K562 (cell line): Measurements from ENCODE around the gene RAB31. TPM values are rescaled to one million over a fixed set of nuclear protein-coding genes. Genes with fewer than 3 reads are reported as not detected.

Experiments used
- BACH1 ChIP-seq: fragments of 200-800 bp; sonication (Bioruptor generic); IDR thresholded peaks from 2 replicates; pipeline ENCODE4 v1.6.1; 2016; ENCODE audit warnings: missing genetic modification characterization, missing compliant biosample characterization
- CHD1 ChIP-seq: fragments of 200-600 bp; sonication (generic); IDR thresholded peaks from one replicate; pipeline ENCODE4 v1.6.1; 2012; ENCODE audit warnings: mild to moderate bottlenecking, moderate library complexity, low read length, inconsistent platforms
- CREM ChIP-seq: IDR thresholded peaks from 2 replicates; pipeline ENCODE4 v1.6.1; 2014; ENCODE audit warnings: antibody characterized with exemption, low read depth
- E2F3 ChIP-seq: fragments of 250-450 bp; sonication (Bioruptor Pico); IDR thresholded peaks from 2 replicates; pipeline ENCODE4 v1.4.0; 2020; ENCODE audit warnings: mild to moderate bottlenecking
- FOXK2 ChIP-seq, 2 experiments: fragments of 450-650 bp; IDR thresholded peaks in 1 of 2; conservative IDR thresholded peaks in 1 of 2; 2 replicates each; pipeline ENCODE4 v1.6.1; 2016; ENCODE audit warnings: low read depth in 2 of 2, mild to moderate bottlenecking in 1 of 2
- HMGXB4 ChIP-seq: sonication (generic); formaldehyde crosslinking; IDR thresholded peaks from 2 replicates; pipeline ENCODE4 v1.8.1; 2023; ENCODE audit warnings: mild to moderate bottlenecking, missing genetic modification reagents
- HNRNPUL1 ChIP-seq: fragments of 200-400 bp; formaldehyde crosslinking; IDR thresholded peaks from 2 replicates; pipeline ENCODE4 v1.6.1; 2017; ENCODE audit warnings: low read length
- KAT8 ChIP-seq: fragments of 450-650 bp; IDR thresholded peaks from 2 replicates; pipeline ENCODE4 v1.6.1; 2016; ENCODE audit warnings: low read depth, mild to moderate bottlenecking
- PHB2 ChIP-seq: fragments of 450-650 bp; IDR thresholded peaks from 2 replicates; pipeline ENCODE4 v1.6.1; 2017; ENCODE audit warnings: low read depth
- SNIP1 ChIP-seq: fragments of 450-650 bp; IDR thresholded peaks from 2 replicates; pipeline ENCODE4 v1.7.1; 2017; ENCODE audit warnings: low read depth, mild to moderate bottlenecking
- TFE3 ChIP-seq: fragments of 450-650 bp; formaldehyde crosslinking; IDR thresholded peaks from 2 replicates; pipeline ENCODE4 v1.4.0; 2020; ENCODE audit warnings: mild to moderate bottlenecking, mixed read lengths
- THAP7 ChIP-seq: fragments of 250-450 bp; sonication (Bioruptor Pico); IDR thresholded peaks from 2 replicates; pipeline ENCODE4 v1.5.0; 2021
- TRIM24 ChIP-seq, 2 experiments: fragments of 450-650 bp; IDR thresholded peaks; 2 replicates each; pipeline ENCODE4 v1.6.1; 2016
- TRIM28 ChIP-seq: fragments of 450-650 bp; IDR thresholded peaks from 2 replicates; pipeline ENCODE4 v1.6.1; 2017
- U2AF2 ChIP-seq: fragments of 200-400 bp; formaldehyde crosslinking; optimal IDR thresholded peaks from 2 replicates; pipeline ENCODE3; 2017; ENCODE audit warnings: low read depth, mild to moderate bottlenecking, low read length
- ZBTB7A ChIP-seq: IDR thresholded peaks from 2 replicates; pipeline ENCODE4 v1.6.1; 2011; ENCODE audit warnings: low read depth, mild to moderate bottlenecking, low read length, moderate library complexity, borderline replicate concordance; ENCODE audit not compliant: control insufficient read depth
- ZNF165 ChIP-seq: fragments of 250-450 bp; sonication (Bioruptor Pico); IDR thresholded peaks from 2 replicates; pipeline ENCODE4 v1.4.0; 2020; ENCODE audit warnings: borderline replicate concordance
- ZNF436 ChIP-seq: fragments of 250-450, 450-650 bp; sonication (Bioruptor Pico); formaldehyde crosslinking; IDR thresholded peaks from 2 replicates; pipeline ENCODE4 v1.7.0; 2020; ENCODE audit warnings: mild to moderate bottlenecking
- ZNF778 ChIP-seq: fragments of 450-650 bp; formaldehyde crosslinking; IDR thresholded peaks from 2 replicates; pipeline ENCODE4 v1.4.0; 2020; ENCODE audit warnings: mild to moderate bottlenecking, moderate library complexity
- polyA plus RNA-seq, 8 experiments: library from polyadenylated mRNA; depleted of rRNA in 4 of 8; stranded (reverse) in 5 of 8; unstranded in 3 of 8; fragments of >200 nt; fragmentation: Nextera tagmentation in 2 of 8; fragmentation: Illumina TruSeq in 1 of 8; extraction: Ambion mirVana in 2 of 8; extraction: Trizol in 1 of 8; gene quantifications; 2 replicates each; pipeline versions ENCODE4 v1.2.1 to v1.2.3, GENCODE V29; 2011 to 2014; ENCODE audit warnings: inconsistent platforms in 1 of 8, missing spikeins in 1 of 8
- total RNA-seq, 7 experiments: library from RNA; depleted of rRNA in 6 of 7; stranded (reverse); fragments of >200 nt in 6 of 7; fragmentation: Illumina TruSeq in 2 of 7; extraction: Trizol in 2 of 7; gene quantifications; 2 replicates each; pipeline versions ENCODE4 v1.2.1 to v1.2.3, GENCODE V29; 2011 to 2021; ENCODE audit warnings: low replicate concordance in 1 of 7
- TF ChIP-seq, protein P1 (sequence below), 3 experiments: fragments of 200-800 bp in 1 of 3; fragments of 250-450 bp in 1 of 3; fragments of 450-650 bp in 1 of 3; sonication (Bioruptor Pico) in 1 of 3; sonication (Bioruptor generic) in 1 of 3; formaldehyde crosslinking in 1 of 3; IDR thresholded peaks; 2 replicates each; pipeline versions ENCODE4 v1.6.1 to v1.8.0; 2016 to 2022; ENCODE audit warnings: mild to moderate bottlenecking in 2 of 3, missing genetic modification characterization in 2 of 3, missing compliant biosample characterization in 1 of 3, moderate library complexity in 1 of 3

RAB31 gene
- total and polyA plus RNA-seq, 9 of the 15 experiments (the other 6 are each of a cell fraction or from before 2014, with no cell fraction given): 20.7 to 70.4 (median 41.3) TPM

GRCh38 chr18:9848170-9848879 lies 140.2 kb downstream of the RAB31 start (continued):
- no peak for TF ChIP-seq SNIP1
- TF ChIP-seq TRIM28: peak; percentile 74; the same call in 1 of the 2 replicates
- no peak for TF ChIP-seq ZNF778 (CRISPR knock-in tag)
- TF ChIP-seq CREM: no peak
- TF ChIP-seq HNRNPUL1: no peak
- TF ChIP-seq TRIM24 (IDR thresholded peaks at IDR 0.05): peak; percentile 97 to 98
- TF ChIP-seq KAT8: no peak
- no peak for TF ChIP-seq THAP7 (CRISPR knock-in tag)
- no peak for TF ChIP-seq ZBTB7A
- TF ChIP-seq CHD1: no peak
- no peak for TF ChIP-seq BACH1 (tag)
- peak in 1 of 2 experiments; percentile 74; a peak in 2 of 4 replicates for TF ChIP-seq FOXK2 (conservative IDR thresholded peaks at IDR 0.05 in 1 of 2, IDR thresholded peaks at IDR 0.05 in 1 of 2; ENCODE audit: low read depth in 2 of 2)
- TF ChIP-seq, protein P1, sequence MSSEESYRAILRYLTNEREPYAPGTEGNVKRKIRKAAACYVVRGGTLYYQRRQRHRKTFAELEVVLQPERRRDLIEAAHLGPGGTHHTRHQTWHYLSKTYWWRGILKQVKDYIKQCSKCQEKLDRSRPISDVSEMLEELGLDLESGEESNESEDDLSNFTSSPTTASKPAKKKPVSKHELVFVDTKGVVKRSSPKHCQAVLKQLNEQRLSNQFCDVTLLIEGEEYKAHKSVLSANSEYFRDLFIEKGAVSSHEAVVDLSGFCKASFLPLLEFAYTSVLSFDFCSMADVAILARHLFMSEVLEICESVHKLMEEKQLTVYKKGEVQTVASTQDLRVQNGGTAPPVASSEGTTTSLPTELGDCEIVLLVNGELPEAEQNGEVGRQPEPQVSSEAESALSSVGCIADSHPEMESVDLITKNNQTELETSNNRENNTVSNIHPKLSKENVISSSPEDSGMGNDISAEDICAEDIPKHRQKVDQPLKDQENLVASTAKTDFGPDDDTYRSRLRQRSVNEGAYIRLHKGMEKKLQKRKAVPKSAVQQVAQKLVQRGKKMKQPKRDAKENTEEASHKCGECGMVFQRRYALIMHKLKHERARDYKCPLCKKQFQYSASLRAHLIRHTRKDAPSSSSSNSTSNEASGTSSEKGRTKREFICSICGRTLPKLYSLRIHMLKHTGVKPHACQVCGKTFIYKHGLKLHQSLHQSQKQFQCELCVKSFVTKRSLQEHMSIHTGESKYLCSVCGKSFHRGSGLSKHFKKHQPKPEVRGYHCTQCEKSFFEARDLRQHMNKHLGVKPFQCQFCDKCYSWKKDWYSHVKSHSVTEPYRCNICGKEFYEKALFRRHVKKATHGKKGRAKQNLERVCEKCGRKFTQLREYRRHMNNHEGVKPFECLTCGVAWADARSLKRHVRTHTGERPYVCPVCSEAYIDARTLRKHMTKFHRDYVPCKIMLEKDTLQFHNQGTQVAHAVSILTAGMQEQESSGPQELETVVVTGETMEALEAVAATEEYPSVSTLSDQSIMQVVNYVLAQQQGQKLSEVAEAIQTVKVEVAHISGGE (CRISPR knock-in tag; IDR thresholded peaks at IDR 0.05): no peak
- no peak for TF ChIP-seq HMGXB4 (CRISPR knock-in tag)
- TF ChIP-seq E2F3: no peak
- peak; percentile 83 for TF ChIP-seq PHB2
- TF ChIP-seq ZNF436 (CRISPR knock-in tag): no peak
- no peak for TF ChIP-seq TFE3
- no peak for TF ChIP-seq U2AF2
- TF ChIP-seq ZNF165: no peak
